Glutamatergic neuron (in vitro differentiated cells): Measurements from ENCODE around the gene PTH2R. TPM values are rescaled to one million over a fixed set of nuclear protein-coding genes. Genes with fewer than 3 reads are reported as not detected.
"Not testable (repeated sequence)": the region's sequence is repeated elsewhere in the genome, so short reads cannot be mapped to it uniquely, and the experiment has no call there.

Experiments used
- DNase-seq: peaks from one replicate; pipeline ENCODE4 v3.0.0; 2022
- H3K27ac Mint-ChIP-seq: one replicate; pipeline ENCODE4 v1.8.0; 2020; ENCODE audit warnings: mild to moderate bottlenecking, mixed read lengths, inconsistent platforms; ENCODE audit not compliant: unreplicated experiment
- H3K27me3 Mint-ChIP-seq: one replicate; pipeline ENCODE4 v1.8.0; 2020; ENCODE audit warnings: mild to moderate bottlenecking, moderate library complexity, mixed read lengths, inconsistent platforms; ENCODE audit not compliant: unreplicated experiment
- H3K36me3 Mint-ChIP-seq: one replicate; pipeline ENCODE4 v1.8.0; 2020; ENCODE audit warnings: mild to moderate bottlenecking, mixed read lengths, inconsistent platforms; ENCODE audit not compliant: unreplicated experiment
- H3K4me1 Mint-ChIP-seq: one replicate; pipeline ENCODE4 v1.8.0; 2020; ENCODE audit warnings: mild to moderate bottlenecking, low read depth, mixed read lengths, inconsistent platforms; ENCODE audit not compliant: unreplicated experiment
- H3K4me3 Mint-ChIP-seq: one replicate; pipeline ENCODE4 v1.8.0; 2020; ENCODE audit warnings: mild to moderate bottlenecking, mixed read lengths, inconsistent platforms; ENCODE audit not compliant: unreplicated experiment
- H3K9me3 Mint-ChIP-seq: one replicate; pipeline ENCODE4 v1.8.0; 2020; ENCODE audit warnings: mild to moderate bottlenecking, moderate library complexity, mixed read lengths, inconsistent platforms; ENCODE audit not compliant: unreplicated experiment
- total RNA-seq: library from RNA; stranded (reverse); fragmentation: NEBNext Ultra II Directional; extraction: Animal tissue kit (Norgen Biotek cat#: 25700); gene quantifications from one replicate; pipeline ENCODE4 v1.2.1, GENCODE V29; 2021; ENCODE audit not compliant: unreplicated experiment
- TF ChIP-seq, protein P1 (sequence below): fragments of 200-600 bp; sonication (generic); IDR thresholded peaks from one replicate; pipeline ENCODE4 v1.5.0; 2021; ENCODE audit not compliant: partially characterized antibody, unreplicated experiment

The PTH2R gene
- total RNA-seq, 1 donor from 2014 or later: not detected

DNA sequence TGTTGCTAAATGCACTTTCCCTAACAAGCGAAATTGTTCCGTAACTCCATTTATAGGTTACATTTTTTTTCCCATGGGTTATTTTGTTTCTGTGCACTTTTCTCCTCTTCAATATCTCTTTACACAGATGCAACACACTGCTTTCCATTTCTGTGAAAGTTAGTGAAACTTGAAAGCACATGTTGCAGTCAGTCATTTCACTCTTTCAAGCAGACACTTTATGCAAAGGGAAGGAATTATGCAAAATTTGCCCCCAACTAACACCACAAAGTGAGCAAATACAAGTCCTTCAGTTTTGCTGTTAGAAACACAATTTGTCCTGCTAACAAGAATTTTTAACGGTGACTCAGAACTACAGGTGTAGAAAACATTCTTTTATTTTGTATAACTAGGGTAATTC lies 124.8 kb downstream of the PTH2R start:
- no peaks in the 10 kb centered on the region for H3K27me3 Mint-ChIP-seq
- H3K27ac Mint-ChIP-seq: no peak overlapping the region
- H3K36me3 Mint-ChIP-seq: peaks cover 5% of the 10 kb centered on the region
- H3K4me3 Mint-ChIP-seq: no peak overlapping the region
- TF ChIP-seq, protein P1, sequence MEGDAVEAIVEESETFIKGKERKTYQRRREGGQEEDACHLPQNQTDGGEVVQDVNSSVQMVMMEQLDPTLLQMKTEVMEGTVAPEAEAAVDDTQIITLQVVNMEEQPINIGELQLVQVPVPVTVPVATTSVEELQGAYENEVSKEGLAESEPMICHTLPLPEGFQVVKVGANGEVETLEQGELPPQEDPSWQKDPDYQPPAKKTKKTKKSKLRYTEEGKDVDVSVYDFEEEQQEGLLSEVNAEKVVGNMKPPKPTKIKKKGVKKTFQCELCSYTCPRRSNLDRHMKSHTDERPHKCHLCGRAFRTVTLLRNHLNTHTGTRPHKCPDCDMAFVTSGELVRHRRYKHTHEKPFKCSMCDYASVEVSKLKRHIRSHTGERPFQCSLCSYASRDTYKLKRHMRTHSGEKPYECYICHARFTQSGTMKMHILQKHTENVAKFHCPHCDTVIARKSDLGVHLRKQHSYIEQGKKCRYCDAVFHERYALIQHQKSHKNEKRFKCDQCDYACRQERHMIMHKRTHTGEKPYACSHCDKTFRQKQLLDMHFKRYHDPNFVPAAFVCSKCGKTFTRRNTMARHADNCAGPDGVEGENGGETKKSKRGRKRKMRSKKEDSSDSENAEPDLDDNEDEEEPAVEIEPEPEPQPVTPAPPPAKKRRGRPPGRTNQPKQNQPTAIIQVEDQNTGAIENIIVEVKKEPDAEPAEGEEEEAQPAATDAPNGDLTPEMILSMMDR: no peak
- H3K9me3 Mint-ChIP-seq: no peaks in the 10 kb centered on the region
- DNase-seq: no peak
- H3K4me1 Mint-ChIP-seq: no peaks in the 10 kb centered on the region

DNA sequence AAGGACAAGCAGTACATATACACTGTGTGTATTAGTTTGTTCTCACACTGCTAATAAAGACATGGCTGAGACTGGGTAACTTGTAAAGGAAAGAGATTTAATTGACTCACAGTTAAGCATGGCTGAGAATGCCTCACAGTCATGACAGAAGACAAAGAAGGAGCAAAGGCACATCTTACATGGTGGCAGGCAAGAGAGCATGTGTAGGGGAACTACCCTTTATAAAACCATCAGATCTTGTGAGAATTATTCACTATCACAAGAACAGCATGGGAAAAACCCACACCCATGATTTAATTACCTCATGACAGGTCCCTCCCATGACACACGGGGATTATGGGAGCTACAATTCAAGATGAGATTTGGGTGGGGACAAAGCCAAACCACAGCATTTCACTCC lies 129.0 kb downstream of the PTH2R start:
- not testable (repeated sequence) for DNase-seq, H3K4me3 Mint-ChIP-seq, H3K27me3 Mint-ChIP-seq

DNA sequence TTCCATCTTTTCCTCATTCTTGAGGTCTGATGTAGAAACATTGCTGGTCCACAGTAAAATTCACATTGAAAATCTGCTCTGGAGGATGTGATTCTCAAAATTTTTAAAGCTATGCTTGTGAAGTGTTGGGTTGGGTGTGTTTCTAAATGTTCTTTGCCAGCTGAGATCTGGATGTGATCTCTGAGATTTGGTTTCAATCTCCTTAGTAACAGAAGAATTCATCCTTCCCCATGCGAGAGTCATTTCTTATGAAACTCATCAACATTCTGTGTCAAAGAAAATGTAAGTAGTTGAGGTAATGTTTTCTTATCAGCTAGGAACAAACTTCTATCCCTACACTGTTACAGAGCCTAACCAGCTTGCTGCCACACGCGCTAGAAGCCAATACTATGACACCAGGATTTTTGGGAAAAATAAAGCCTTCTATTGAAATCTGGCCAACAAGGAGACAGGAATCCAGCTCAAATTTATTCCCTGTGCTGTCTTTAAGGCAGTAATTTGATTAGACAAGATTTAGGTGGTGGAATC lies 134.9 kb downstream of the PTH2R start:
- H3K36me3 Mint-ChIP-seq: no peaks in the 10 kb centered on the region
- H3K27ac Mint-ChIP-seq: no peak overlapping the region
- H3K4me1 Mint-ChIP-seq: no peaks in the 10 kb centered on the region
- TF ChIP-seq, protein P1: no peak
- no peaks in the 10 kb centered on the region for H3K27me3 Mint-ChIP-seq
- H3K9me3 Mint-ChIP-seq: peaks cover 2% of the 10 kb centered on the region
- no peak for DNase-seq
- H3K4me3 Mint-ChIP-seq: no peak overlapping the region

More for the DNA sequence above, 129.0 kb downstream of the PTH2R start:
- not testable (repeated sequence) for H3K4me1 Mint-ChIP-seq, H3K36me3 Mint-ChIP-seq, H3K9me3 Mint-ChIP-seq, H3K27ac Mint-ChIP-seq

DNA sequence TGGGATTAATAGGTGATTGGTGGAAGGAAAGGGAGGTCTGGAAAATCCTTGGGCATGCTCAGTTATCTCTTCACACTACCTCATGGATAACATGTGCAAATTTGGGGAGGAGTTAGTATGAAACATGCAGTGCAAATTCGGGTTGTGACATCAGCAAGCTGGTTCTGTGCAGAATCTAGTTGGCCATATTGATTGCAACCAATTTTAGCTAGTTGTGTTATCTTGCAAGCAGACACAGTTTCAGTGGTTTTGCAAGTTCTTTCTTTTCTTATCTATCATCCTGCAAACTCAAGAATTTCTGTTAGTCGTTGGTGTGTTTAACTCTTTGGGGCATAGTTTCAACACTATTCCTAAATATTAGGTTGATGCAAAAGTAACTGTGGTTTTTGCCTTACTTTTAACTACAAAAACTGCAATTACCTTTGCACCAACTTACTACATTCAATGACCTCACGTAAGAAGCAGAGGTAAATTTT lies 135.4 kb downstream of the PTH2R start:
- no peak overlapping the region for H3K27ac Mint-ChIP-seq
- peaks cover under 1% of the 10 kb centered on the region for H3K9me3 Mint-ChIP-seq
- DNase-seq: no peak
- H3K4me3 Mint-ChIP-seq: no peak overlapping the region
- no peaks in the 10 kb centered on the region for H3K4me1 Mint-ChIP-seq
- TF ChIP-seq, protein P1: no peak
- no peaks in the 10 kb centered on the region for H3K27me3 Mint-ChIP-seq
- H3K36me3 Mint-ChIP-seq: no peaks in the 10 kb centered on the region

DNA sequence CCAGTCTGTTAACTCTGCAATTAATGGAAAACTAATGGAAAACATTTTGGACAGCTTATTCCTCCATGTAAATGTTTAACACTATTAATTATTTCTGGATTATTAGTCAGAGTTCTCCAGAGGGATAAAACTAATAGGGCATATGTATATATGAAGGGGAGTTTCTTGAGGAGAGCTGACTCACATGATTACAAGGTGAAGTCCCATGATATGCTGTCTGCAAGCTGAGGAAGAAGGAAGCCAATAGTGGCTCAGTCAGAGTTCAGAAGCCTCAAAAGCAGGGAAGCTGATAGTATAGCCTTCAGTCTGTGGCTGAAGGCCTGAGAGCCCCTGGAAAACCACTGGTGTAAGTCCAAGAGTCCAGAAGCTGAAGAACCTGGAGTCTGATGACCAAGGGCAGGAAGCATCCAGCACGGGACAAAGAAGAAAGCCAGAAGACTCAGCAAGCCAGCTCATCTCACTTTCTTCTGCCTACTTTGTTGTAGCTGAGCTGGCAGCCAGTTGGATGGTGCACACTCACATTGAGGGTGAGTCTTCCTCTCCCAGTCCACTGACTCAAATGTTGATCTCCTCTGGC lies 136.0 kb downstream of the PTH2R start:
- H3K36me3 Mint-ChIP-seq: no peaks in the 10 kb centered on the region
- H3K4me1 Mint-ChIP-seq: no peaks in the 10 kb centered on the region
- no peak overlapping the region for H3K4me3 Mint-ChIP-seq
- H3K9me3 Mint-ChIP-seq: no peaks in the 10 kb centered on the region
- no peak overlapping the region for H3K27ac Mint-ChIP-seq
- TF ChIP-seq, protein P1: no peak
- DNase-seq: no peak
- H3K27me3 Mint-ChIP-seq: no peaks in the 10 kb centered on the region

Other genes starting within 250 kb of the PTH2R start
- gene CRYGA, start 243.2 kb upstream of the PTH2R start, total RNA-seq: not detected
- gene C2orf80, start 216.8 kb upstream of the PTH2R start, total RNA-seq: not detected
- gene IDH1, start 151.7 kb upstream of the PTH2R start, total RNA-seq: 308 TPM
- 46.8 TPM for gene PIKFYVE, start 140.5 kb upstream of the PTH2R start, total RNA-seq